GM18873 (cell line): ENCODE data around the gene OR2M2.

Experiments used
- ATAC-seq: cut with Tn5 transposase; IDR thresholded peaks from one replicate; pipeline ENCODE4 v1.9.1; 2021; ENCODE audit warnings: mild to moderate bottlenecking, moderate library complexity, moderate number of reproducible peaks; ENCODE audit not compliant: unreplicated experiment, low FRiP score

The OR2M2 gene, protein sequence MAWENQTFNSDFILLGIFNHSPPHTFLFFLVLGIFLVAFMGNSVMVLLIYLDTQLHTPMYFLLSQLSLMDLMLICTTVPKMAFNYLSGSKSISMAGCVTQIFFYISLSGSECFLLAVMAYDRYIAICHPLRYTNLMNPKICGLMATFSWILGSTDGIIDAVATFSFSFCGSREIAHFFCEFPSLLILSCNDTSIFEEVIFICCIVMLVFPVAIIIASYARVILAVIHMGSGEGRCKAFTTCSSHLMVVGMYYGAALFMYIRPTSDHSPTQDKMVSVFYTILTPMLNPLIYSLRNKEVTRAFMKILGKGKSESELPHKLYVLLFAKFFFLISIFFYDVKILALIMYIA

DNA sequence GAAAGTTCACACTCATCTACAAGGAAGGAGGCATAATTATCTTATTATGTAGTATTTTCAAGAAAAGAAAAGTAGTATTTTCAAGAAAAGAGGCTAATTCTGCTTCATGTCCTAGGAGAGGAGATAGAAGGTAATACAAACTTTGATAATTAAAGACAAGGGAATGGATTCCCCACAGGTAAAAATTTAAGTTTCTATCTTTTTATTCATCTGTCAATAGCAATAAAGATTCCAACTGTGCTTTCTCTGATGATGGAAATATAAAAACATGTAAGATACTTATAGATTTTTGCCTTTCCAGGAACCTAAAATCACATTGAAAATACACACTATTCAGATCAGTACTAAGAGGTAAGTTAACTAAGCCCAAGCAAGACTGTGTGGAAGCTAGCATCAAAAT, at the start of gene OR2M2:
Gene OR2M2 (plus strand): TSS at position 301 of the 400 bp plus-strand sequence. CDS start 5,165 bp downstream, outside the sequence.
- no peak for ATAC-seq

DNA sequence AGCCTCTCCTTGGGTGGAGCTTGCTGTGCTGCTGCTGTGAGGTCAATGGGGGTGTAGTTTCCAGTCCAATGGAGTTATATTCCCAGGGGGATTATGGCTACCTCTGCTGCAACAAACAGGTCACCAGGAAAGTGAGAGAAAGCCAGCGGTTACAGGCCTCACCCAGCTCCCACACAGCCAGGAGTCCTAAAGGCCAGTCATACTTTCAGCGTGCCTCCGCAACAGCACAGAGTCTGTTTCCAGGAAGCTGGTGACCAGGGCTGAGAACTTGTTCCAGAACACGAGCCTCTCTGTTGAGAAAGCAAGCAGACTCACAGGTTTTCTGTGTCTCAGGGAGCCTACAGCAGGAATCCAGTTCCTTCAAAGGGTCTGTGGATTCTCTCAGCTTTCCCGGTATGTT, 47.0 kb upstream of the OR2M2 start:
- no peak for ATAC-seq

DNA sequence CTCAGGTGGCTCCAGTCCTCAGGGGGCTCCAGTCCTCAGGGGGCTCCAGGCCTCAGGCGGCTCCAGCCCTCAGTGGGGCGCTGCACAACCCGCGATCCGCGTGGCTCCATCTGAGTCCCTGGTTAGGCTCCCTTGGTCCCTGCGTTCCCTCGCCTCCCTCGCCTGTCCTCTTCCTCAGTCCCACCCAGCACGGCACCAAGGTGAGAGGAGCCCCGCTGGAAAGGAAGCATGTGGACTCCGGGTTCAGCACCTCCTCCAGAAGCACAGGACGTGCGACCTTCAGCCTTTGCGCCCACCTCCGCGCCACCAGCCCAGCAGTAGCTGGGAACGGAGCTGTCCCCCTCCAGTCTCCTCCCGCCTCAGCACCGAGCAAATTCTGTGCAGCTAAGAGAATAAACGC, 37.8 kb upstream of the OR2M2 start:
- ATAC-seq = no peak

DNA sequence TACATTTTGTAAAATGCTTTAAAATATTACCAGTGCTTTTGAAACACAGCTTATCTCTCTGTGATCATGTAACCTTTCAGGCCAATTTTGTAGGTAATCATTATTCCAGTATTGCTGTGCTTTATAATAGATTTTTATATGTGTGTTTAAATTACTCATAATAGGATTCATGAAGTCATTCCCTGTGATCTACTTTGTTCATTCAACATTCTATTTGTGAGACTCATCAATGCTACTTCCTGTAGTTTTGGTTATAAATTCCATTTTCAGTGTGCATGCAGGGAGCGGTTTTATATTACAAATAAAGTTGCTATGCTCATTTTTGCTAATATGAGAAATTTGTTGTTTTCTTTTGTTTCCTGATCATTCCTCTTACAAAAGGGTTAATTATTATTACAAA, 33.8 kb upstream of the OR2M2 start:
- no peak for ATAC-seq

DNA sequence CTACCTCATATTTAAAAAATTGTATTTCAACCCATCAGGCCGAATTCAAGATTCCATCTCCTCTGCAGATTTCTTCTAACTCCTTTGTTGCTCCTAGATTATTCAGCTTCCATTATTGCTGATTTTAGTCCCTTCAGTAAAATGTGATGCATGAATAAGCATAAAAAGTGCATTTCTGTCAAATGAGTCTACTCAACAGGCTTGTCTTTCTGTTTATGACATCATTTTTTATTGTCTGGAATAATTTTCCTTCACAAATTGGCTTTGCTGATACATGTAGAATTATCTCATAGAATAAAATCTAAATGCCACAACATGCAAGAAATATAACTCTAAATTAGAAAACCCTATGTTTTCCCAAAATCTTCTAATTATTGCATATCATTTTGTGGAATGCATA, 31.3 kb upstream of the OR2M2 start:
- ATAC-seq = no peak

DNA sequence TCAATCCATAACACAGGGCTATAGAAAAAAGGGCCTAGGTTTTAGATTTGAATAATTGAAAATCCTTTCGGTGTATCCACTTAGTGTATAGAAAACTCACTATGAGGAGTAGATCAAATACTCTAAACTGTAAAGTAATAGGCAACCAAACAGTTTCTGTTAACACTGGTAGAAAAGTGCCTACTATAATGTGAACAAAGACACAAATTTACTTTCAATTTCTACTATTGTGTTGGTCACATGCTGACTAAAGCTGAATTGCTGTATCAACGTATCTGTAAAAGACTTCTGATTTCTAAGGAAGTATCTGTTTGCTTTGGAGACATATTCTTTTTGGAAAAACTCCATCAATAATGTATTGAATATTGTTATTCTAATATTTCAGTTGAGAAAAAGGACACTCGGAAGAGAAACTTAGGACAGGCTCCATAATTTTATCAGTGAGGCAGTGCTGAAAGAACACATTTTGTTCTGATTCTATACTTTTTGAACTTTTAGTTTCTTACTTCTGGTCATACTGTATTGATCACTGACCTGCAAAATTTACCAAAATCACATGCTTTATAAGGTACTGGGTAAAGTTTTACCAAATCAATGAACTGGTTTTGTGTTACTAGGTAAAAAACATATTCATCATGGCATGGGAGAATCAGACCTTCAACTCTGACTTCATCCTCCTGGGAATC, 30.0 kb upstream of the OR2M2 start, which contains the start of gene OR2M5:
Gene OR2M5 (plus strand): TSS at position 636 of the 686 bp plus-strand sequence. CDS start 0 bp downstream, at position 636.
- ATAC-seq = no peak

DNA sequence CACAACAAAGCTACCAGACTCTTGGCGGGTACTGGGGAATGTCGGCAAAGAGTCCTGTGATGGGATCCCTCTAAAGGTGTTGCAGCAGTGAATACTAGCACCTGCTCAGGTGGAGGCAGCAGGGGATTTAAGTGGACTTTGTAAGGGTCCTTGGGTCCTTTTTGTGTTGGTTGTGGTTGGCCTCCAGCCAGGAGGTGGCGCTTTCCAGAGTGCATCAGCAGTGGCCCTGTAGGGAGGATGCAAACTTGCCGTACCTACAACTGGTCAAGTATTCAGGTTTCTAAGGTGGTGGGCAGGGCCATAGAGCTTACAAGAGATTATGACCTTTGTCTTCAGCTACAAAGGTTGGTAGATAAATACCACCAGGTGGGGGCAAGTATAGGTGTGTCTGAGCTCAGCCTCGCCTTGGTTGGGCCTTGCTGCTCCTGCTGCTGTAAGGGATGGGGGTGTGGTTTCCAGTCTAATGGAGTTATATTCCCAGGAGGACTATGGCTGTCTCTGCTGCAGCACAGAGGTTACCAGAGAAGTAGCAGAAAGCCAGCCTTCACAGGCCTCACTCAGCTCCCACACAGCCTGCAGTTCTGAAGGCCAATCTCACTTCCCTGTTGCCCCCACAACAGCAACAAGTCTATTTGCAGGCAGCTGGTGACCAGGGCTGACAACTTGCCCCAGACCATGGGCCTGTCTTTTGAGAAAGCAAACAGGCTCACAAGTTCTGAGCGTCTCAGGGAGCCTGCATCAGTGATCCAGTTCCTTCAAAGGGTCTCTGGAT, 22.4 kb upstream of the OR2M2 start:
- no peak for ATAC-seq

DNA sequence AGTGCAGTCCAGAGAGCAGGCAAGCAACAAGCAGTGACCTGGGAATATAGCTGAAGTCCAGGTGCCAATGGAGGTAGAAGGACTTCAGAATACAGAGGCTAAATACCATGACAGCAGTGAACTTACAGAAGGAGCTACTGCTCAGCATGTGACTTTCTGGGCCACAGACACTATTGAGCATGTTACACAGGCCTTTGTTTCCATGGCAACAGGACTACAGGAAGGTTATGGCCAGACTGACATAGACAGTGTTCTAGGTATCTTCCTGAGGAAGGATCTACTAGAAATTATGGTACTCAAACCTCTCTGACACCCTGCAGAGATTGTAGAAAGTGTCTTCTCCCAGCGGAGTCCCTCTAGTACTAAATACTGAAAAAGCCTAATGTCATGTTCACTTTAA, 18.7 kb upstream of the OR2M2 start:
- no peak for ATAC-seq

DNA sequence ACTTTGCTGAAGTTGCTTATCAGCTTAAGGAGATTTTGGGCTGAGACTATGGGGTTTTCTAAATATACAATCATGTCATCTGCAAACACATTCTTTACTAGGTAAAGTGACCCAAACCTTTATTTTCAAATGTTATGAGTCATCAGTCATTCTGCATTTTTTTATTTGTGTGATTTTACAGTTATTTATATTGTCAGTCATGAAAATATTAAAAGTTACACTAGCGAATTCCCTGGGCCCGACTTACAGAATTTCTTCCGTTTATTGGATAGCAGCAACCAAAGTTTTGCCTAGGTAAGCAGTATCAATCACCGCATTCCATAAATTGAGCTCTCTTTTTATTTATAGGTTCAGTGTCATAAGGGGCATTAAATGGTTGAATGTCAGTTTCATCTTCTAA, 15.9 kb upstream of the OR2M2 start:
- ATAC-seq = no peak

DNA sequence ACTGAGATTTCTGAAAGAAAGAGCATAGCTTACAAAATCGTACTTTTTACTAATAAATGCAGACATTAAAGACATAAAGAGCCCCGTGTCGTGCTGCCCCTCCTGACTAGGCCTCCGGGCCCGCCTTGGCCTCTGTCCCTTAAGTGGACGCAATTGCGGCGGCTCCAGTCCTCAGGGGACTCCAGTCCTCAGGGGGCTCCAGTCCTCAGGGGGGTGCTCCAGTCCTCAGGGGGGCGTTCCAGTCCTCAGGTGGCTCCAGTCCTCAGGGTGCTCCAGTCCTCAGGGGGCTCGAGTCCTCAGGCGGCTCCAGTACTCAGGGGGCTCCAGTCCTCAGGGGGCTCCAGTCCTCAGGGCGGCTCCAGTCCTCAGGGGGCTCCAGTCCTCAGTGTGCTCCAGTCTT, 10.6 kb upstream of the OR2M2 start:
- ATAC-seq = no peak

DNA sequence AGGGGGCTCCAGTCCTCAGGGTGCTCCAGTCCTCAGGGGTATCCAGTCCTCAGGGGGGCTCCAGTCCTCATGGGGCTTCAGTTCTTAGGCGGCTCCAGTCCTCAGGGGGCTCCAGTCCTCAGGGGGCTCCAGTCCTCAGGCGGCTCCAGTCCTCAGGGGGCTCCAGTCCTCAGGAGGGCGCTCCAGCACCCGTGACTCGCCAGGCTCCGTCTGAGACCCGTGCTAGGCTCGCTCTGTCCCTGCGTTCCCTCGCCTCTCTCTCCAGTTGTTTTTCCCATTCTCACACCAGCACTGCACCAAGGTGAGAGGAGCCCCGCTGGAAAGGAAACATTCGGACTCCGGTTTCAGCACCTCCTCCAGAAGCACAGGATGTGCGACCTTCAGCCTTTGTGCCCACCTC, 9.4 kb upstream of the OR2M2 start:
- no peak for ATAC-seq

DNA sequence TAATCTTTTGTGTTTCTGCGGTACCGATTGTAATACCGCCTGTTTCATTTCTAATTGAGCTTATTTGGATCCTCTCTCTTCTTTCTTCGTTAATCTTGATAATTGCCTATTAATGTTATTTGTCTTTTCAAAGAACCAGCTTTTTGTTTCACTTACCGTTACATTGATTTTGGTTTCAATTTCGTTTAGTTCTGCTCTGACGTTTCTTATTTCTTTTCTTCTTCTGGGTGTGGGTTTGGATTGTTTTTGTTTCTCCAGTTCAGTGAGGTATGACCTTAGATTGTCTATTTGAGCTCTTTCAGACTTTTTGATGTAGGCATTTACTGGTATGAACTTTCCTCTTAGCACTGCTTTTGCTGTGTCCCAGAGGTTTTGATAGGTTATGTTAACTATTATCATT, 9.4 kb downstream of the OR2M2 start:
- ATAC-seq = no peak

DNA sequence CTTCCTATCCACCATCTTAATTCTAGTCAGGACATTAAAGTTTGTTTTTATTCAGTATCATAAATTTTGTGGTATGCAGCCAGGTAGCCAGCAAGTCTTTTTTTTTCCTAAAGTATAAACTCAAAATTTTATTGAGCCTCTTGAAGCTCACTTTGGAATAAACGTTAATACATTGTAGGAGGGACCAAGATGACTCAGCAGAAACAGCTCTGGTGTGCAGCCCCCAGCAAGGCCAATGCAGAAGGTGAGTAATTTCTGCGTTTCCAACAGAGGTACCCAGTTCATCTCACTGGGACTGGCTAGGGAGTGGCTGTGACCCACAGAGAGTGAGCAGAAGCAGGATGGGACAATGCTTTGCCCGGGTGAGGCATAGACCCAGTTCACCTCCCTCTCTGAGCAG, 12.7 kb downstream of the OR2M2 start:
- ATAC-seq = no peak

DNA sequence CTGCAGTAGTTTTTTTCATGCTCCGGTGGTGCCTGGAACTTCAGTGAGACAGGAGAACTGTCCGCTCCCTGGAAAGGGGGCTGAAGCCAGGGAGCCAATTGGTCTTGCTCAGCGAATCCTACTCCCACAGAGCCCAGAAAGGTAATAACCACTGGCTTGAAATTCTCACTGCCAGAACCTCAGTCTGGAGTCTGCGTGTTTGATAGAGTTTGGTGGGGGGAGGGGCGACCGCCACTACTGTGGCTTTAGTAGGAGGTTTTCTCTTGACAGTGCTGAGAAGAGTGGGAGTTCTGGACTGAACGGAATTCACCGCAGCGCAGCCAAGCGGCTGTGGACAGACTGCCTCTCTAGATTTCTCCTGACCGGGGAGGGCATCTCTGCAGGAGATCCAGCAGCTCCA, 14.4 kb downstream of the OR2M2 start:
- no peak for ATAC-seq

DNA sequence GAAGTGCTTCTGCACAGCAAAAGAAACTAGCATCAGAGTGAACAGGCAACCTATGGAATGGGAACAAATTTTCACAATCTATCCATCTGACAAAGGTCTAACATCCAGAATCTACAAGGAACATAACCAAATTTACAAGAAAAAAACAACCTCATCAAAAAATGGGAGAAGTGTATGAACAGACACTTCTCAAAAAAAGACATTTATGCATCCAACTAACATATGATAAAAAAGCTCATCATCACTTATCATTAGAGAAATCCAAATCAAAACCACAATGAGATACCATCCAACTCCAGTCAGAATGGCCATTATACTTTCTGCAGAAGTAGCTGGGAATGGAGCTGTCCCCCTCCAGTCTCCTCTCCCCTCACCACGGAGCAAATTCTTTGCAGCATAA, 19.5 kb downstream of the OR2M2 start:
- ATAC-seq = no peak

DNA sequence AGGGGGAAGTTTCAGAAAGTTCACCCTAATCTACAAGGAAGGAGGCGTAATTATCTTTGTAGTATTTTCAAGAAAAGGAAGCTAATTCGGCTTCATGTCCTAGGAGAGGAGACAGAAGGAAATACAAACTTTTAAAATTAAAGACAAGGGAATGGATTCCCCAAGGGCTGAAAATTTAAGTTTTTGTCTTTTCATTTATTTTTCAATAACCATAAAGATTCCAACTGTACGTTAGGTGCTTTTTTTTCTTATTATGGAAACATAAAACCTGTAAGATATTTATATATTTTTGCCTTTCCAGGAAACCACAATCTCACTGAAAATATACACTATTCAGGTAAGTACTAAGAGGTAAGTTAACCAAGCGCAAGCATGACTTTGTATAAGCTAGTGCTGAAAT, 22.3 kb downstream of the OR2M2 start, which contains the start of gene OR2M3:
Gene OR2M3 (plus strand): TSS at position 301 of the 400 bp plus-strand sequence. CDS start 5,803 bp downstream, outside the sequence.
- ATAC-seq = no peak

DNA sequence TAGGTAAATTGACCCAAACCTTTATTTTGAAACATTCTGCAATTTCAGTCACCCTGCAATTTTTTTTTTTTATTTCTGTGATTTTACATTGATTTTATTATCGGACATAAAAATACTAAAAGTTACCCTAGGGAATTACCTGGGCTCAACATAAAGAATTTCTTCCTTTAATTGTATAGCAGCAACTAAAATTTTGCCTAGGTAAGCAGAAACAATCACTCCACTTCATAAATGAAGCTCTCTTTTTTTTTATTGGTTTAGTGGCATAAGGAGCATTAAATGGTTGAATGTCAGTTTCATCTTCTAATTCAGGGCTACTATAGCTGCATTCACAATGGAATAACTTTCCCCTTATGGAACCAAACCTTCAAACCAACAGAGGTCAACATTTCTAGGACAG, 41.3 kb downstream of the OR2M2 start:
- ATAC-seq = no peak

DNA sequence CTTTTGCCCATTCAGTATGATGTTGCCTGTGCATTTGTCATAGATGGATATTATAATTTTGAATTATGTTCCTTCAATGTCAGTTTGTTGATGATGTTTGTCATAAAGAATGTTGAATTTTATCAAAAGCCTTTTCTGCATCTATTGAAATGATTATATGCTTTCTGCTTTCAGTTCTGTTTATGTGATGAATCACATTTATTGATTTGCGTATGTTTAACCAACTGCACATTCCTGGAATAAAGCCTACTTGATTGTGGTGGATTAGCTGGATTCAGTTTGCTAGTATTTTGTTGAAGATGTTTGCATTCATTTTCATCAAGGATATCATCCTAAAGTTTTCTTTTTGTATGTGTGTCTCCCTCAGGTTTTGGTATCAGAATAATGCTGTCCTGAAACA, 50.9 kb downstream of the OR2M2 start:
- no peak for ATAC-seq

DNA sequence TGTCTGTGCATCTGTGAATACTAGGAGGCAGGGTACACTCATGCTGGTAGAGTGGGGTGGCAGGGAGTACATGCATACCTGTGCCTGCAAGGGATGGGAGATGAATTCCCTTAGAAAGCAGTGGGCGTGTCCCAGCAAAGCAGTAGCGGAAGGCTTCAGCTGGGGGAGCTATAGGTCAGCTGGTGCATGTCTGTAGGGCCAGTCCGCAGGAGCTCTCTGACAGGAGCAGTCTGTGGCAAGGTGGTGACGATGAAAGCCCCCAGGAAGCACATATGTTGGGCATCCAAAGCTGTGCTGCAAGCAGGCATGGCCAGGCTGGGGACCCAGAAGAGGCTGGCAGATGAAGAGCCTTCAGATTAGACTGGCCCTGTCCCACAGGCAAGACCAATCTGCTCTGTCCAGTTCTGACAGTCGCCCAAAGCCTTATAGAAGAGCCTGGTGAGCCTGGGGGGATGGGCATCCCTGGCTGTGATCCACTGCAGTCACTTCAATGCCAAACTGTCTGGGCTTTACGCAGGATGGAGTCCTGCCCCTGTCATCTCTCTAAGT, 54.8 kb downstream of the OR2M2 start:
- ATAC-seq = no peak
